ENCODE results near the gene ILKAP.

DNA sequence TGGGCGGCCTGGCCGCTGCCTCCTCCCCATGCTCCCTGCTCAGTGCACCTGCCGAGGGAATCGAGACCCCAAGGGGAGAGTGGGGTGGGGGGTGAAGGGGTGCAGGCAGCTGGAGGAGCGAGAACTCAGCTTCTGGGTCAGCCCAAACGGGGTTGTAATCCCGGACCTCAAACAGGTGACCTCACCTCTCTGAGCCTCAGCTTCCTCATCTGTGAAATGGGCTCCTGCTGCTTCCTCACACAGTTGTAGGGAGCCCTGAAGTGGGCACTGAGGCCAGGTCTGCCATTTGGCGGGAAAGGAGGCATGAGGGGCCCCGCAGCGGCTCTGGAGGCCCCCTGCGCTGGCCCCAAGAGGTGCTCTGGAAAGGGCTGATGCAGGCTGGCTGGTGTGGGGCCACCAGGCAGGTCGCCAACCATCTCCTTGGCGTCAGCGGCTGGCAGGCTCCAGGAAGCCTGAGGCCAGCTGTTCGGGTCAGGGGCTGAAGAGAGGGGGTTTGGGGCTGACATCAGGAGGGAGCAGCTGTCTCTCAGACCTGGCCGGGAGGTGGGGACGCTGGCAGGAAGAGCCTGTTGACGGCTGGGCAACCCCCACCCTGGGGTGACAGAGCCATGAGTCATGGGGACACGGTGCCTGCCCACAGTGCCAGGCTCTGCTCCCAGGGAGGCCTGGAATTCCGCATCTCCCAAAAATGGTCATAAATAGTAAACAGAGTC is 60.1 kb downstream of the ILKAP start:
- TF ChIP-seq ZNF274 (IDR thresholded peaks at IDR 0.05; ENCODE audit: low read depth, low read length) (no peak), POLR2A (IDR thresholded peaks at IDR 0.05; ENCODE audit: borderline replicate concordance, extremely low read depth, insufficient read depth, insufficient read length) (no peak), EZH2 (IDR thresholded peaks at IDR 0.05) (no peak), YY1 (IDR thresholded peaks at IDR 0.05; ENCODE audit: extremely low read depth, insufficient replicate concordance, low read depth, low read length) (no peak), TCF7L2 (IDR thresholded peaks at IDR 0.05; ENCODE audit: borderline replicate concordance, extremely low read depth, insufficient read depth, insufficient read length) (no peak), RAD21 (IDR thresholded peaks at IDR 0.05; ENCODE audit: low read depth) (no peak), EZH2phosphoT487 (IDR thresholded peaks at IDR 0.05; ENCODE audit: borderline replicate concordance) (no peak), JUND (IDR thresholded peaks at IDR 0.05) (no peak), POLR2AphosphoS5 (IDR thresholded peaks at IDR 0.05; ENCODE audit: low read depth, low read length) (peak; percentile 34; the same call in 1 of the 2 replicates), EGR1 (IDR thresholded peaks at IDR 0.05; ENCODE audit: low read depth) (no peak)
- TF ChIP-seq, protein P1, sequence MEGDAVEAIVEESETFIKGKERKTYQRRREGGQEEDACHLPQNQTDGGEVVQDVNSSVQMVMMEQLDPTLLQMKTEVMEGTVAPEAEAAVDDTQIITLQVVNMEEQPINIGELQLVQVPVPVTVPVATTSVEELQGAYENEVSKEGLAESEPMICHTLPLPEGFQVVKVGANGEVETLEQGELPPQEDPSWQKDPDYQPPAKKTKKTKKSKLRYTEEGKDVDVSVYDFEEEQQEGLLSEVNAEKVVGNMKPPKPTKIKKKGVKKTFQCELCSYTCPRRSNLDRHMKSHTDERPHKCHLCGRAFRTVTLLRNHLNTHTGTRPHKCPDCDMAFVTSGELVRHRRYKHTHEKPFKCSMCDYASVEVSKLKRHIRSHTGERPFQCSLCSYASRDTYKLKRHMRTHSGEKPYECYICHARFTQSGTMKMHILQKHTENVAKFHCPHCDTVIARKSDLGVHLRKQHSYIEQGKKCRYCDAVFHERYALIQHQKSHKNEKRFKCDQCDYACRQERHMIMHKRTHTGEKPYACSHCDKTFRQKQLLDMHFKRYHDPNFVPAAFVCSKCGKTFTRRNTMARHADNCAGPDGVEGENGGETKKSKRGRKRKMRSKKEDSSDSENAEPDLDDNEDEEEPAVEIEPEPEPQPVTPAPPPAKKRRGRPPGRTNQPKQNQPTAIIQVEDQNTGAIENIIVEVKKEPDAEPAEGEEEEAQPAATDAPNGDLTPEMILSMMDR (IDR thresholded peaks at IDR 0.05 in 2 of 3, conservative IDR thresholded peaks at IDR 0.05 in 1 of 3; ENCODE audit: borderline replicate concordance in 1 of 3, insufficient read depth in 1 of 3, low read depth in 2 of 3, low read length in 2 of 3), result no peak
- TF ChIP-seq, protein P2, sequence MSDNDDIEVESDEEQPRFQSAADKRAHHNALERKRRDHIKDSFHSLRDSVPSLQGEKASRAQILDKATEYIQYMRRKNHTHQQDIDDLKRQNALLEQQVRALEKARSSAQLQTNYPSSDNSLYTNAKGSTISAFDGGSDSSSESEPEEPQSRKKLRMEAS (IDR thresholded peaks at IDR 0.05), result no peak
- TF ChIP-seq, protein P3, sequence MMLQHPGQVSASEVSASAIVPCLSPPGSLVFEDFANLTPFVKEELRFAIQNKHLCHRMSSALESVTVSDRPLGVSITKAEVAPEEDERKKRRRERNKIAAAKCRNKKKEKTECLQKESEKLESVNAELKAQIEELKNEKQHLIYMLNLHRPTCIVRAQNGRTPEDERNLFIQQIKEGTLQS (IDR thresholded peaks at IDR 0.05), result no peak
